A673 (cell line): Measurements from ENCODE around the gene SCUBE1.

Experiments
- CTCF ChIP-seq: fragments of 300-800, 200-600 bp; sonication (generic); conservative IDR thresholded peaks from 2 replicates; pipeline ENCODE4 v1.5.1; 2017; ENCODE audit warnings: low read depth, mild to moderate bottlenecking, antibody characterized with exemption, low read length, moderate library complexity, mixed read lengths
- EZH2 ChIP-seq: fragments of 200-600 bp; sonication (generic); IDR thresholded peaks from 2 replicates; pipeline ENCODE4 v1.6.1; 2017; ENCODE audit warnings: borderline replicate concordance, low read depth, mild to moderate bottlenecking, mixed read lengths, antibody characterized with exemption, low read length; ENCODE audit not compliant: poor library complexity, severe bottlenecking

GRCh38 chr22:43150731-43151206 is 192.4 kb downstream of the SCUBE1 start:
- TF ChIP-seq EZH2 (no peak), CTCF (no peak)
